GM08714 (cell line): ENCODE data around the gene MAMLD1.
"Not testable (repeated sequence)": the region's sequence is repeated elsewhere in the genome, so short reads cannot be mapped to it uniquely, and the experiment has no call there.

ENCODE experiments used
- H3K4me3 ChIP-seq: fragments of 200-500 bp; sonication (Bioruptor generic); 2 replicates; pipeline ENCODE4 v1.5.1; 2014; ENCODE audit warnings: mild to moderate bottlenecking, low read length, inconsistent platforms
- ZNF274 ChIP-seq: IDR thresholded peaks from 2 replicates; pipeline ENCODE4 v1.6.1; 2012; ENCODE audit warnings: mild to moderate bottlenecking, low read depth, low read length

The MAMLD1 gene

DNA sequence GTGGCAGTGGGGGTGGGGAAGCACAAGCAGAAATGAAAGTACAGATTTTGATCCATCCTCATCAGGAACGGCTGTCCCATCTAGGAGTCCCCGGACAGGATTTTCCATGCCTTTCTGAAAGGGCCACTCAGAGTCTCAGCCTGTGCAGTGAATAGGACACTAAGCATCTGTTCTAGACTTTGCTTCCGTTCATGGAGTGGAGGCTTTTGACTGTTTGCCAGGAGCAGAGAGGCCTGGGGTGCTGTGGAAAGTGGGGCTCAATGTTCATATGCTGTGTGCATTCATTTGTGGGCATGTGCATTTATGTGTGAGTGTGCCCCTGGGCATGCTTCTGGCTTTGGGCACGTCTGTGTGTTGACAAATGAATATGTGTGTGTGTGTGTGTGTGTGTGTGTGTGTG, 25.6 kb upstream of the MAMLD1 start:
- no peak overlapping the region for H3K4me3 ChIP-seq
- TF ChIP-seq ZNF274 = no peak

- H3K4me3 ChIP-seq = no peak overlapping the region
- TF ChIP-seq ZNF274 = no peak
These were observed 24.5 kb upstream of the MAMLD1 start for GRCh38 chrX:150338615-150339014.

DNA sequence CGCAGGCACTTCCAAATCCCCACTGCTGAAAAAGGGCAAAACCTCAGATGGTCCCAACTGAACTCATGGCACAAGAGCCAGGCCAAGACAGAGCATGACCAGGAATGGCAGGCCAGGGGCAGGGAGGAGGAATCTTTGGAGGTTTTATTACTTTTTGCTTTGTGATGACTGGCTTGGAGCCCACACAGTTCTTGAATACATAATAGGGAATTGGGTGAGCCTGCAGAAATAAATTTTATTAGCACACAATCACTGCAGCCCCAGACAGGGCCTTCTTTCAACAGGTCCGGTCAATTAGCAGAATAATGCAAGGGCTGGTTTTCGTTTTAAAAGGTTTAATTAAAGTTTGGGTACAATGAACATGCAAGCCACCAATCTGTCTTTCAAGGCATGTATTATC, 23.4 kb upstream of the MAMLD1 start:
- TF ChIP-seq ZNF274 = no peak
- no peak overlapping the region for H3K4me3 ChIP-seq

- not testable (repeated sequence) for H3K4me3 ChIP-seq
These were observed 22.8 kb upstream of the MAMLD1 start for GRCh38 chrX:150340326-150340725.

GRCh38 chrX:150347471-150347870, 15.6 kb upstream of the MAMLD1 start:
- H3K4me3 ChIP-seq = no peak overlapping the region
- no peak for TF ChIP-seq ZNF274

GRCh38 chrX:150348365-150348764, 14.8 kb upstream of the MAMLD1 start:
- H3K4me3 ChIP-seq = no peak overlapping the region
- TF ChIP-seq ZNF274 = no peak

- no peak for TF ChIP-seq ZNF274
- H3K4me3 ChIP-seq = no peak overlapping the region
These were observed 11.0 kb upstream of the MAMLD1 start for GRCh38 chrX:150352114-150352513.

DNA sequence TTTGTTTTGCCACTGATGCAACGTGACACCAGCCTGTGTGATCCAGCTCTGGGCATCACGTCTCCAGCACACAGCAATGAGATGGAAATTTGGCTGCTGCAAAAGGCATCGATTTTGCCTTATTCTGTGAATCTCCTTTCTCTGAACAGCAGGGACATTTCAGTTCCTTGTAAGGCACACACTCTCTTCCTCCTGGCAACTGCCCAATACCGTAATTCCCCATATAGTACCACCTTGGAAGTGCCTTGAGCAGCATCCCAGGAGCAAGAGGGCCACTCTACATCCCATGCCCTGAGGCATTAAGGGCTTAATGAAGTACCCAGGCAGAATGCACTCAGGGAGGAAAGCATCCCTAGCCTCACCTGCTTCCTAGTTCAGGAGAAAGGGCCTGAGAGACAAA, 10.5 kb upstream of the MAMLD1 start:
- no peak overlapping the region for H3K4me3 ChIP-seq
- no peak for TF ChIP-seq ZNF274

- H3K4me3 ChIP-seq = no peak overlapping the region
- no peak for TF ChIP-seq ZNF274
These were observed 7.2 kb upstream of the MAMLD1 start for GRCh38 chrX:150355913-150356312.

GRCh38 chrX:150357790-150358189, 5.3 kb upstream of the MAMLD1 start:
- no peak overlapping the region for H3K4me3 ChIP-seq
- TF ChIP-seq ZNF274 = no peak

- no peak overlapping the region for H3K4me3 ChIP-seq
- no peak for TF ChIP-seq ZNF274
These were observed 4.5 kb upstream of the MAMLD1 start for GRCh38 chrX:150358651-150359050.

- H3K4me3 ChIP-seq = no peak overlapping the region
- no peak for TF ChIP-seq ZNF274
These were observed 2.8 kb upstream of the MAMLD1 start for GRCh38 chrX:150360331-150360730.

DNA sequence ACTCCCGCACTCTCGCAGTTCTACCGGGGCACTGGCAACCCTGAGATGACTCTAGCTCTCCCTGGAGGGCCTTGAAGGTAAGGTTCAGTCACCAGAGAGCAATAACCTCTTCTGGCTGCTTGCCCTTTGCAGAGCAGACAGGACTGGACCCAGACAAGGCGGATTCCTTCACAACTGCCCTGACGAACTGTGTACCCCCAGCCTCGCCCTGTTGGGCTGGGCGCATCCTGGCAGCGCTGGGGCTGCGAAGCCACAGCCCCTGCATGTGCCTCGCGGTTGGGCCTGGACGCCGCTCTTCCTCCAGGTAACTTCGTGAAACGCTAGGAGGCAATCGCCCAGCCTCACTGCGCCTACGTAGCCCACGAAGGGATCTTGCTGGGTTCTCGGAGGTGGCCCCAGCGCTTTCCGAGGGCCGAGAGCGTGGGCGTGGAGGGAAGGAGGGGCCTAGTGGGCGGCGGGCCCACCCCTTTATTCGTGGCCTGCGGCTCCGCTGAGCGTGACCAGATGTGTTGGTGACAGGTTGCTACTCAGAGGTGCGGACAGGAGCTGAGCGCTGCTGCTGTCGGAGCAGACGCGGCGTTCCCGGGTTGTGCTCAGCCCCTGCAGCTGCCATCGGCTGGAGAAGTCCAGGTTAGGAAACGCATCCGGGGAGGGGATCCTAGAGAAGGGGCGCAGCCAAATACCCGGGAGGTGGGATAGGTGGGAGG, 1.9 kb upstream of the MAMLD1 start:
- TF ChIP-seq ZNF274 = no peak
- no peak overlapping the region for H3K4me3 ChIP-seq

- H3K4me3 ChIP-seq = no peak overlapping the region
- TF ChIP-seq ZNF274 = no peak
These were observed 1.3 kb upstream of the MAMLD1 start for GRCh38 chrX:150361777-150362351.

DNA sequence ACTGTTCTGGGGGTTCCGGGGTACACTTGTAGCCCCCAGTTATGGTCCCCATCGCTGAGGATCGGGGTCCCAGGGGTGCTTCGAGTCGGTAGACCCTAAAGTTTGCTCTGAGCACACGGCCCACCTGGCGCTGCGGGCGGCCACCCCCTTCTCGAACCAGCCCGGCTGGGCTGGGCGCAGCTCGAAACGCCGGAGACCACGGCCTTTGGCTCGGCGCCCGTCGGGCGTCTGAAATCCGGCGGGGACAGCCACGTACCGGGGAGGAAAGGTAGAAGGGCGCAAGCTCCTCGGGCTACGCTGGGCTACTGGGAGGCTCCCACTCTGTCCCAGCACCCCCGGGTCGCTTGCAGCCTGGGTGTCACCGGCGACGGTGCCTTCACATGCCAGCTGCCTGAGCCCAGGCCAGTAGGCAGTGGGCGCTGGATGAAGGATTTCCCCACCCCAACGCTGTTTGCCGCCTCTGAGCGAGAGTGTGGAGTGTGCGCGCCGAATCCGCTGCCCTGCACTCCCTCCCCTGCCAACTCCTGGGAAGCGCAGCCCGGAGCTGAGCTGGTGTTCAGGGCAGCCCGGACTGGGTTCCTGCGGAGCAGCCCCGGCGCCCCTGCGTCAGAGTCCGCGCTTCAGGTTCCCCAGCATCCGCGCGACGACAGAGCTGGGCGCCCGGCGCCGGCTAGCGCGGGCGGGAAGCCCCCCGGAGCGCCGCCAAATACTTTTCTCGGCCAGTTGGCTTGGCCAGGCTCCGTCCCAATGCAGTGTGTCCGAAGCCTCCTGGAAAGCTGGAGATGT, 637 bp downstream of the MAMLD1 start:
- peak overlapping the region; percentile 9; the same call in 1 of the 2 replicates for H3K4me3 ChIP-seq
- no peak for TF ChIP-seq ZNF274
